Ishikawa (cell line): ENCODE data around the gene FAM193B.

Source experiments
- CEBPB ChIP-seq: IDR thresholded peaks from 2 replicates; pipeline ENCODE4 v1.6.1; 2012
- CREB1 ChIP-seq: IDR thresholded peaks from 2 replicates; pipeline ENCODE4 v1.6.1; 2012; ENCODE audit warnings: low read depth
- EP300 ChIP-seq: IDR thresholded peaks from 2 replicates; pipeline ENCODE4 v1.6.1; 2012; ENCODE audit warnings: borderline replicate concordance
- NFIC ChIP-seq: IDR thresholded peaks from 2 replicates; pipeline ENCODE4 v1.6.1; 2012
- REST ChIP-seq: IDR thresholded peaks from 2 replicates; pipeline ENCODE4 v1.6.1; 2012; ENCODE audit warnings: low read depth, mild to moderate bottlenecking
- USF1 ChIP-seq: IDR thresholded peaks from 2 replicates; pipeline ENCODE4 v1.6.1; 2012
- YY1 ChIP-seq: IDR thresholded peaks from 2 replicates; pipeline ENCODE4 v1.6.1; 2012; ENCODE audit warnings: low read depth

- TF ChIP-seq CREB1 (no peak), EP300 (no peak), REST (no peak), NFIC (no peak), USF1 (no peak), CEBPB (no peak), YY1 (no peak)
These were observed 23.7 kb downstream of the FAM193B start for GRCh38 chr5:177530638-177531037.
